Hepatocyte (in vitro differentiated cells): ENCODE data around the gene IKZF3. TPM values are rescaled to one million over a fixed set of nuclear protein-coding genes. Genes with fewer than 3 reads are reported as not detected.
A peak's percentile ranks its signal among the peaks of the same experiment; 100 is the strongest.

Experiments used
- DNase-seq: peaks from one replicate; pipeline ENCODE4 v3.0.0-alpha.2; 2016; ENCODE audit warnings: low spot score
- H2AFZ ChIP-seq: fragments of 200-600 bp; sonication (generic); 2 replicates; pipeline ENCODE4 v1.6.0; 2016; ENCODE audit warnings: antibody characterized with exemption, mild to moderate bottlenecking
- H3K27ac ChIP-seq: fragments of 200-600 bp; sonication (generic); 2 replicates; pipeline ENCODE4 v1.5.1; 2016; ENCODE audit warnings: mild to moderate bottlenecking
- H3K27me3 ChIP-seq: fragments of 200-600 bp; sonication (generic); 2 replicates; pipeline ENCODE4 v1.6.1; 2016
- H3K36me3 ChIP-seq: fragments of 200-600 bp; sonication (generic); replicated peaks from 2 replicates; pipeline ENCODE4 v1.5.1; 2016; ENCODE audit warnings: low read depth; ENCODE audit not compliant: insufficient read depth
- H3K4me1 ChIP-seq: fragments of 200-600 bp; sonication (generic); 2 replicates; pipeline ENCODE4 v1.5.1; 2016; ENCODE audit warnings: mild to moderate bottlenecking, moderate library complexity; ENCODE audit not compliant: insufficient read depth
- H3K4me2 ChIP-seq: fragments of 200-600 bp; sonication (generic); 2 replicates; pipeline ENCODE4 v1.6.0; 2016
- H3K4me3 ChIP-seq: fragments of 200-600 bp; sonication (generic); 2 replicates; pipeline ENCODE4 v1.5.1; 2016; ENCODE audit warnings: mild to moderate bottlenecking
- H3K79me2 ChIP-seq: fragments of 200-600 bp; sonication (generic); 2 replicates; pipeline ENCODE4 v1.6.0; 2017; ENCODE audit warnings: mild to moderate bottlenecking
- H3K9me2 ChIP-seq: fragments of 200-600 bp; sonication (generic); replicated peaks from 2 replicates; pipeline ENCODE4 v1.6.0; 2017; ENCODE audit warnings: mild to moderate bottlenecking; ENCODE audit not compliant: insufficient read depth
- H3K9me3 ChIP-seq: fragments of 200-600 bp; sonication (generic); 2 replicates; pipeline ENCODE4 v1.5.1; 2016; ENCODE audit warnings: low read depth, mild to moderate bottlenecking
- H4K20me1 ChIP-seq: fragments of 200-600 bp; sonication (generic); 2 replicates; pipeline ENCODE4 v1.6.0; 2016; ENCODE audit warnings: mild to moderate bottlenecking; ENCODE audit not compliant: insufficient read depth, poor library complexity, severe bottlenecking
- EZH2 ChIP-seq: fragments of 200-600 bp; sonication (generic); IDR thresholded peaks from 2 replicates; pipeline ENCODE4 v1.6.1; 2016; ENCODE audit warnings: antibody characterized with exemption, mild to moderate bottlenecking, borderline replicate concordance
- EZH2phosphoT487 ChIP-seq: fragments of 200-600 bp; sonication (generic); IDR thresholded peaks from one replicate; pipeline ENCODE4 v1.6.1; 2018; ENCODE audit warnings: antibody characterized with exemption, mild to moderate bottlenecking, low read depth, moderate library complexity; ENCODE audit not compliant: unreplicated experiment, severe bottlenecking
- WGBS: methylation state at CpG from one replicate; pipeline ENCODE4 v1.1.6; 2016; ENCODE audit warnings: low lambda C conversion rate; ENCODE audit errors: missing lambda C conversion rate; 5-methylcytosine and 5-hydroxymethylcytosine counted together
- polyA plus RNA-seq: library from polyadenylated mRNA; unstranded; fragments of >200 nt; fragmentation: Nextera tagmentation; extraction: Ambion mirVana; gene quantifications from 2 replicates; pipeline ENCODE4 v1.2.1, GENCODE V29; 2016
- total RNA-seq: library from RNA; depleted of rRNA; stranded (reverse); fragments of >200 nt; gene quantifications from 2 replicates; pipeline ENCODE4 v1.2.3, GENCODE V29; 2014
- TF ChIP-seq, protein P1 (sequence below): fragments of 200-600 bp; sonication (generic); IDR thresholded peaks from 2 replicates; pipeline ENCODE4 v1.5.1; 2016; ENCODE audit warnings: antibody characterized with exemption, mild to moderate bottlenecking; ENCODE audit not compliant: poor library complexity

The IKZF3 gene
- total and polyA plus RNA-seq, 2 experiments from 2014 or later = under 0.01 TPM; not detected in 1

DNA sequence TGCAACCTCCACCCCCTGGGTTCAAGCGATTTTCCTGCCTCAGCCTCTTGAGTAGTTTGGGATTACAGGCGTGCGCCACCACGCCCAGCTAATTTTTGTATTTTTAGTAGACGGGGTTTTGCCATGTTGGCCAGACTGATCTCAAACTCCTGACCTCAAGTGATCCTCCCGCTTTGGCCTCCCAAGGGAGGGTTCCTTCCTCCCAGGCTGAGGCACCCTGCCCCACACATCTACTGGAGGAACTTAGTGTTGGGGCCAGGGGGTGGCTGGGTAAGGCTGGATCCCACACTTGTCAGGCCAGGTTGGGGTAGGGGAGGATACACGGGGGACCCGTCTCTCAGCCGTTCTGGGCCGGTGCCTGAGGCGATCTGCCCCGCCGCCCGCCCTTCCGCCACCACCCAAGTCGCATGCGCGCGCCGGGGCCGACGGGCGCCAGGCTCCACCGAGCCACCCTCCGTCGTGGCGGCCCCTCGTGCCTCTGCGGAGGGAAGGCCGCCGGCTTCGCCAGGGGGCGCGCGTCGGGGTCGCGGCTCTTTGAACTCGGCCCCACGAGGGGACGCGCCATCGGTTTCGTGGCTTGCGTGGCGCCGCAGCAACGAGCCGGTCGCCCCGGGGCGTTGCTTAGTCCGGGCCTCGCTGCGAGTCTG lies 110.5 kb downstream of the IKZF3 start:
- peak overlapping the region; percentile 32 for H3K4me3 ChIP-seq
- H3K27ac ChIP-seq = peak overlapping the region; percentile 96
- peak overlapping the region; percentile 90 for H3K4me2 ChIP-seq
- peak overlapping the region; percentile 95 for H2AFZ ChIP-seq
- H3K27me3 ChIP-seq = no peaks in the 10 kb centered on the region
- H4K20me1 ChIP-seq = no peaks in the 10 kb centered on the region
- peaks cover 6% of the 10 kb centered on the region for H3K4me1 ChIP-seq
- no peaks in the 10 kb centered on the region for H3K36me3 ChIP-seq
- TF ChIP-seq EZH2 (no peak), EZH2phosphoT487 (no peak)
- TF ChIP-seq, protein P1, sequence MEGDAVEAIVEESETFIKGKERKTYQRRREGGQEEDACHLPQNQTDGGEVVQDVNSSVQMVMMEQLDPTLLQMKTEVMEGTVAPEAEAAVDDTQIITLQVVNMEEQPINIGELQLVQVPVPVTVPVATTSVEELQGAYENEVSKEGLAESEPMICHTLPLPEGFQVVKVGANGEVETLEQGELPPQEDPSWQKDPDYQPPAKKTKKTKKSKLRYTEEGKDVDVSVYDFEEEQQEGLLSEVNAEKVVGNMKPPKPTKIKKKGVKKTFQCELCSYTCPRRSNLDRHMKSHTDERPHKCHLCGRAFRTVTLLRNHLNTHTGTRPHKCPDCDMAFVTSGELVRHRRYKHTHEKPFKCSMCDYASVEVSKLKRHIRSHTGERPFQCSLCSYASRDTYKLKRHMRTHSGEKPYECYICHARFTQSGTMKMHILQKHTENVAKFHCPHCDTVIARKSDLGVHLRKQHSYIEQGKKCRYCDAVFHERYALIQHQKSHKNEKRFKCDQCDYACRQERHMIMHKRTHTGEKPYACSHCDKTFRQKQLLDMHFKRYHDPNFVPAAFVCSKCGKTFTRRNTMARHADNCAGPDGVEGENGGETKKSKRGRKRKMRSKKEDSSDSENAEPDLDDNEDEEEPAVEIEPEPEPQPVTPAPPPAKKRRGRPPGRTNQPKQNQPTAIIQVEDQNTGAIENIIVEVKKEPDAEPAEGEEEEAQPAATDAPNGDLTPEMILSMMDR = no peak
- DNase-seq = peak; percentile 79
- WGBS = 15% methylated on average over 47 of the region's 55 CpGs
- H3K9me3 ChIP-seq = no peaks in the 10 kb centered on the region
- H3K9me2 ChIP-seq = no peaks in the 10 kb centered on the region
- H3K79me2 ChIP-seq = no peaks in the 10 kb centered on the region

DNA sequence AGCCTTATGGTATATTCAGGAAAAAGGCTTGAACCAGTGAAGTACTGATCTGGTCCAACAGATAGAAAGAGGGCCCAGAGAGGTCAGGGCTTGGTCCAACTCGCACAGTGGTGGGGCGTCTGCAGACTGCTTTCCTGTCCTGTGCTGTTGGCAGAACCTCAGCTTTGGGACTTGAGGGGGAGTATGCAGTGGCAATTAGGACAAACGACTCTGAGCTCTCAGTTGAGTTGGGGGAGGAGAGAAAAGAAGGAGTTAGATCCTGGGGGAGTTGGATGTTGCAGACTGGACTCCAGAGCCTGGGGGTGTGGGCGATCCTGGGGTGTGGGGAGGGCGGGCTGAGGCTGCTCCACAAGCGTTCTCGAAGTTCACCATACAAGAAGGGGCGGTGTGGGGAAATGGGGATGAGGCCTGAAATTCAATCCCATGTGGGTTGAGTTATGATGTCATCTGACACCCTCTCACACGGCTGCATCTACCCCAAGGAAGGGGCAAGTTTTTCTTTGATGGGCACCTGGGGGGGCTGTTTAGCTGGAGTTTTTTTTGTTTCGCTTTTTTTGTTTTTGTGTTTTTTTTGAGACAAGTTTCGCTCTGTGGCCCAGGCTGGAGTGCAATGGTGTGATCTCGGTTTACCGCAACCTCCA lies 111.8 kb downstream of the IKZF3 start:
- Histone ChIP-seq H3K4me2 (no peak overlapping the region), H3K9me3 (no peaks in the 10 kb centered on the region), H3K9me2 (no peaks in the 10 kb centered on the region), H3K4me3 (no peak overlapping the region), H3K79me2 (no peaks in the 10 kb centered on the region), H4K20me1 (no peaks in the 10 kb centered on the region), H3K36me3 (no peaks in the 10 kb centered on the region), H3K27ac (no peak overlapping the region), H2AFZ (no peak overlapping the region), H3K27me3 (no peaks in the 10 kb centered on the region), H3K4me1 (peaks cover 6% of the 10 kb centered on the region)
- no peak for DNase-seq
- WGBS = 80% methylated on average over 11 of the region's 13 CpGs
- TF ChIP-seq EZH2phosphoT487 (no peak), EZH2 (no peak)
- TF ChIP-seq, protein P1 = no peak

DNA sequence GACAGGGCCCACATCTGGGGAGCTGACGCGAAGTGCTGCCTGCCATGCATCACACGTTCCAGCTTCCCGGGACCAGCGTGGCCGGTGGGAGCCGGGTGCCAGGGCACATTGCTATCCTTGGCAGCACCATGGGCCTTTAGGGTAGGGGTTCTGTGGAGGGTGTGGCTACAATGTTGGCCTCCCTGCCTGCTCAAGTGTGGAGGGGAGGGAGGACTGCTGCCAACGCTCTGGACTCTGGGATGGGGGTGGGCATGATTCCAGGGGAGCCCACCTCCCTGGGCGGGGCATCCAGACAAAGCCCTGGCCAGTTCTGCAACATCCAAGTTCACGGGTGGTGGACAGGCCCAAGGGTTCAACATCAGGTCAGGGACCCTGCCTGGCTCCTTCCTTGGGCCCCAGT lies 112.5 kb downstream of the IKZF3 start:
- Histone ChIP-seq H3K4me1 (peaks cover 6% of the 10 kb centered on the region), H2AFZ (no peak overlapping the region), H3K36me3 (no peaks in the 10 kb centered on the region), H3K27ac (no peak overlapping the region), H3K4me3 (no peak overlapping the region), H3K27me3 (no peaks in the 10 kb centered on the region), H4K20me1 (no peaks in the 10 kb centered on the region), H3K9me3 (no peaks in the 10 kb centered on the region), H3K79me2 (no peaks in the 10 kb centered on the region), H3K9me2 (no peaks in the 10 kb centered on the region), H3K4me2 (no peak overlapping the region)
- no peak for DNase-seq
- WGBS = 83% methylated on average over 8 of the region's 10 CpGs
- no peak for TF ChIP-seq EZH2
- no peak for TF ChIP-seq EZH2phosphoT487
- TF ChIP-seq, protein P1 = no peak
